Left renal cortex interstitium (tissue), 4 donors: Measurements from ENCODE around the gene PSRC1. TPM values are rescaled to one million over a fixed set of nuclear protein-coding genes. Genes with fewer than 3 reads are reported as not detected.

ENCODE experiments used
- polyA plus RNA-seq, 4 donors: library from polyadenylated mRNA; unstranded; fragments of 120-200 nt; gene quantifications; one replicate each; pipeline ENCODE4 v1.2.1, GENCODE V29; 2013; ENCODE audit not compliant: insufficient read length in 4 of 4

Gene PSRC1
- polyA plus RNA-seq, 4 donors, result 22.2 to 29.6 (median 27.6) TPM

Other genes starting within 250 kb of the PSRC1 start
- 10 to 100 TPM; 12.2 to 14.6 (median 13.9) TPM for gene WDR47, start 241.0 kb downstream of the PSRC1 start, polyA plus RNA-seq
- gene TAF13, start 207.1 kb downstream of the PSRC1 start, polyA plus RNA-seq, result 10 to 100 TPM; 37.4 to 53.3 (median 46.1) TPM
- gene TMEM167B, start 192.4 kb downstream of the PSRC1 start, polyA plus RNA-seq, result 10 to 100 TPM; 34.6 to 45.0 (median 39.0) TPM
- gene ELAPOR1, start 169.0 kb downstream of the PSRC1 start, polyA plus RNA-seq, result 1 to 10 TPM; 1.2 to 2.1 (median 1.8) TPM
- 100 to 1,000 TPM; 125 to 152 (median 131) TPM for gene SARS1, start 69.2 kb downstream of the PSRC1 start, polyA plus RNA-seq
- 10 to 100 TPM; 23.6 to 46.9 (median 32.9) TPM for gene CELSR2, start 33.6 kb downstream of the PSRC1 start, polyA plus RNA-seq
- under 1 TPM in 2 of 4 donors, not detected in 2; 0.09 to 0.30 TPM for gene MYBPHL, start 23.9 kb upstream of the PSRC1 start, polyA plus RNA-seq
- gene SORT1, start 114.8 kb upstream of the PSRC1 start, polyA plus RNA-seq, result 10 to 100 TPM; 52.1 to 60.4 (median 56.9) TPM
- 100 to 1,000 TPM in 3 of 4 donors, 10 to 100 TPM in 1; 94.8 to 123 (median 107) TPM for gene PSMA5, start 143.3 kb upstream of the PSRC1 start, polyA plus RNA-seq
- 10 to 100 TPM in 2 of 4 donors, 1 to 10 TPM in 2; 5.6 to 14.0 (median 11.2) TPM for gene SYPL2, start 183.4 kb upstream of the PSRC1 start, polyA plus RNA-seq
- gene ATXN7L2, start 200.8 kb upstream of the PSRC1 start, polyA plus RNA-seq, result 10 to 100 TPM in 3 of 4 donors, 1 to 10 TPM in 1; 6.9 to 17.7 (median 11.8) TPM
- gene CYB561D1, start 210.9 kb upstream of the PSRC1 start, polyA plus RNA-seq, result 10 to 100 TPM in 1 of 4 donors, 1 to 10 TPM in 3; 7.8 to 10.1 (median 8.9) TPM
- 10 to 100 TPM in 1 of 4 donors, 1 to 10 TPM in 3; 7.2 to 10.0 (median 8.1) TPM for gene AMIGO1, start 226.6 kb upstream of the PSRC1 start, polyA plus RNA-seq